ENCODE results near the gene SLC24A1.

SLC24A1 gene

DNA sequence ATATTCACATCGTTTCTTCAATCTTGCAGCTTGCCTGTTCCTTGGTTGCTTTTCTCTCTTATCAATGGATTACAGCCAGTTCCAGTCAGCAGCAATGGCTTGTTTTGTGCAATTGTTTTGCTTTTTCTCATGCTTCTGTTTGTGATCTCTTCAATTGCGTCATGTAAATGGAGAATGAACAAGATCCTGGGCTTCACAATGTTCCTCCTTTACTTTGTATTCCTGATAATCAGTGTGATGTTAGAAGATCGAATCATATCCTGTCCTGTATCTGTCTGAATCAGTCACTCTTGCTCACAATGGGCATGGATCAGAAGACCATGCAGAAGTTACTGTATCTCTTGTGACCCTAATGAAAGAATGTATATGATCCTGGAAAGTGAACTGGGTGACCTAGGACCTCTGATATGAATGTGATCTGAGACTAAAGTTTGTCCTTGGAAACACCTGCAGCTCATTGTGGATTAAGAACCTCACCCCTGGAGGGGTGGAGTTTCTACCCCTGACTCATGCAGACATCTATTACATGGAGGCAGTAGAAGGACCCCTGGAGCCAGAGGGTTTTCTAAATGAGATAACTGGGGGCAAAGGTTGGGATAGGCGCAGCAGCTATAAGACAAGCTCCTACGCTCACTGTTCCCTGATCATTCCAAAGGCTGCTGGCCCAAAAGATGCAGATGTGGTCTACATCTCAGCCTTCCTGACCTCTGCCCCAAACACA lies 32.2 kb downstream of the SLC24A1 start:
- DNase-seq, result peak; percentile 26

DNA sequence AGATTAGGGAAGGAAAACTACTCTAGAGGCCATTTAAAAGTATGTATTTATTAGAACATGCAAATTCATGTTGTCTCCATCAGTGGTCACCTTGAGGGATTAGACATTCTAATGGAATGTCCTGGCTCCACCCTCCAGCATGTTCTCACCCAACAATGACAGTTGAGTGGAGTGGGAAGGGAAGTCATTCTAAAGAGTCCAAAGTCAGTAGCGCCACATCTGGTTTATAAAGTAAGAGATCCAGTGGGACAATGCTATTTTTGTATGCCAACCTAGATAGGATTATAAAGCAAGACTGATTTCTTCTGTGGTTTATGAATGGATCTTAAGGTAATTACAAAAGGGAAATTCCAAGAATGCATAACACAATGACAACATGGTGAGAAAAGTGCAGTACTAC lies 33.3 kb downstream of the SLC24A1 start:
- DNase-seq, result peak; percentile 70

DNA sequence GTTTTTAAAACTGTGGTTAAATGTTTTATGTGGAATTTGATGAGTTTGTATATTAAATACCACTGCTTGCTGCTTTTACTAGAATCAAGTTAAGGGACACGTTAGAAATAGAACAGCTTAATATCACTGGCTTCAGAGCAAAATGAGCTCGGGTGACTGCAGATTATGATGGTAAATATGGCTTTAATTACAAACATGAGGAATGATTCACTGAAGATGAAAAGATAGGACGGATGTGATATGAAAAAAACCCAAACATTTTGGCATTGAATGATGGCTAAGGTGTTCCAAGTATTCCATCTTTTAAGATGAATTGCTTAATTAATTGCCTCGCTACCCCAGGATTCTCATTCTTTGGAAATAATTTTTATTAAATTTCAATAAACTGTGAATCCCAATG lies 33.7 kb downstream of the SLC24A1 start:
- no peak for DNase-seq

DNA sequence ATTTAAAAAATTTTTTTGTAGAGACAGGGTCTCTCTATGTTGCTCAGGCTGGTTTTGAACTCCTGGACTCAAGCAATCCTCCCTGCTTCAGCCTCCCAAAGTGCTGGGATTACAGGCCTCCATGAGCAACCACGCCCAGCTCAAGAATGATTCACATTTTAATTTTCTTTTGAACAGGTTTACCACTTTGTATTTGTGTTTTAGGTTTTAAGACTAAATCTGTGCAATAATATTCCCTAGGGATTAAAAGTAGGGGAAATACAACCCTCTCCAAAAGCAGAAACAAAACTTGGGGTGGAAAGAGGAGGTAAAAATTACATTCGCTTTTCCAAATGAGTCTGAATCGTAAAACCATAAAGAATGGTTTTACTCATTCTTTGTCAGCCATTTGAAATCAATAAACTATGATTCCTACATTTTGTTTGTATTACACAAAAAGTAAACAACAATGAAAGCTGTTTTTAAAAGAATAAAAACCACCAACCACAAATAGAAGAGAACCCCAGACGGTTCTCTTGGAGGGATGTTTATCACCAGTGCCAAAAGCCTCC lies 37.8 kb downstream of the SLC24A1 start:
- no peak for DNase-seq

DNA sequence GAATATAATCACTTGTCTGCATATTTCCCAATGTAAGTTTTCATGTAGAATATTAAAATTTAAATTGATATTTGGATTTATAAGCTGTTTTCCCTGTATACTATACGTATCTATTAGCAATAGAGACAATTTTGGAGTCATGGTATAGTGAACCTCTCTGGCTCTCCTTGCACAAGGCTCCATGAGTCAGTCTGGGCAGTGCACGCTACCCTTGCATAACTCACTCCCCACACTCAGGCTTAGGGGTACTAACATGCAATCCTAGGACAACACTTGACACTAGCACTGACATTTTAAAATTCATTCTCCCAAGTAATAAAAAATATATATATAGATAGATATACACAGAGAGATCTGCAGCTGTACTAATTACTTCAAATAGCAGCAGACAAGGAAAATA lies 39.2 kb downstream of the SLC24A1 start:
- DNase-seq, result no peak

DNA sequence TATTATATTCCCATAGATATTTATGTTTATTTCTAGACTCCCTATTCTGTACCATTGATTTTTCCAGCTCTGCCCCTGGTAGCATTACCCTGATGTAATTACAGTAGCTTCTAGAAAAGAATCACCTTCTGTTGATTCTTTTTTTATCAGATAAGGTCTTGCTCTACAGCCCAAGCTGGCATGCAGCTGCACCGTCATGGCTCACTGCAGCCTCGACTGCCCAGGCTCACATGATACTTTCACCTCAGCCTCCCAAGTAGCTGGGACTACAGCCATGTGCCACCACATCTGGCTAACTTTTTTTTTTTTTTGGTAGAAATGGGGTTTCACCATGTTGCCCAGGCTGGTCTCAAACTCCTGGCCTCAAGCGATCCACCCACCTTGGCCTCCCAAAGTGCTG lies 41.8 kb downstream of the SLC24A1 start:
- no peak for DNase-seq

DNA sequence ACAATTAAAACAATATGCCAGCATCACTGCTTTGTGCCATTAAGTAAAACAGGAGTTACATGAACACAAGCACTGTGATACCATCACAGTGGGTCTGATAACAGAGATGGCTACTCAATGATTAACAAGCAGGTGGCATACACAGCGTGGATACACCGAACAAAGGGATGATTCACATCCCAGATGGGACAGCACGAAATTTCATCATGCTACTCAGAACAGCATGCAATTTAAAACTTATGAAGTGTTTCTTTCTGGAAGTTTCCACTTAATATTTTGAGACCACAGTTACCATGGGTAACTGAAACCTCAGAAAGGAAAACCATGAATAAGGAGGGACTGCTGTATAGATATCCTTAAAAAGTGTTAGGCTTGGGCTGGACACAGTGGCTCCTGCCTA lies 44.5 kb downstream of the SLC24A1 start:
- no peak for DNase-seq

DNA sequence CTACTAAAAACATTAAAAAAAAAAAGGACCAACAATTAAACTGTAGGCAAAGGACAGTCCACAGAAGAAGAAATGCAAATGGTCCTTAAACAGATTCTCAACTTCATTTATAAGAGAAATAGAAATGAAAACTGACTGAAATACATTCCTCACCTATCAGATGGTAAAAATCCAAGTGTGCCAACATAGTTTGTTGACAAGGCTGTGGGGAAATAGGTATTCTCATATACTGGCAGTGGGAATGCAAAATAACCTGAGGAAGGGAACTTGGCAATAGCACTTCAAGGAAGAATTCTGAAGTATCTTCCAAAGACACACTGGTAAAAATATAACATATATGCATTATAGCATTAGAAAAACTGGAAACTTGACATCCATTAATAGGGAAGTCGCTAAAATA lies 53.8 kb downstream of the SLC24A1 start:
- no peak for DNase-seq

DNA sequence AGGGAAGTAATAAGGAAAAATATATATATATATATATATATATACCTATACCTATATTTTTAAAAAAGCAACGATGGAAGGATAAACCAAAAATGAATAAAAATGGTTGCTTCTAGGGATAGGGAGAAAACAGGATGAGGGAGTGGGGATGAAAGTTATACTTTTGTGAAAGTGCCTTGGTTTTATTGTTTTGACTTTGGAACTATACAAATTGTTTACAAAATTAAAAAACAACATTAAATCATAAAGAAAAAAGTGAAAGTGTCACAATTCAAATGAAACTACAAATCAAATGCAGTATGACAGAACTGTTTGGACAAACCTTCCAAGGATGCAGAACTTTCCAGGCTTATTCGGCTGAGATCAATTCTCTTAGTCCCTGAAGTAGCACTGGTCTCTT lies 54.4 kb downstream of the SLC24A1 start:
- DNase-seq, result no peak

DNA sequence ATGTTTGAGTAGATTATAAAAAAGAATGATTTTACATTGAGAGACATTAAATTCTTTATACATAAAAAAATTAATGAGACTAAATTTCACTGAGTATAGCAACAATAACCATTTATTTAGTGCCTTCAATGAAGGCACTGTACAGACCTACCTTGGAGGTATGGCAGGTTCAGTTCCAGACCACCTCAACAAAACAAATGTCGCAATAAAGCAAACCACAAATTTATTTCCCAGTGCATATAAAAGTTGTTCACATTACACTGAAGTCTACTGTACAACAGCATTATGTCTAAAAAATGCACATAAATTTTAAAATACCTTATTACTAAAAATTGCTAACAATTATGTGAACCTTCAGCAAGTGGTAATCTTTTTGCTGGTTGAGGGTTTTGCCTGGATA lies 58.8 kb downstream of the SLC24A1 start:
- DNase-seq, result no peak

DNA sequence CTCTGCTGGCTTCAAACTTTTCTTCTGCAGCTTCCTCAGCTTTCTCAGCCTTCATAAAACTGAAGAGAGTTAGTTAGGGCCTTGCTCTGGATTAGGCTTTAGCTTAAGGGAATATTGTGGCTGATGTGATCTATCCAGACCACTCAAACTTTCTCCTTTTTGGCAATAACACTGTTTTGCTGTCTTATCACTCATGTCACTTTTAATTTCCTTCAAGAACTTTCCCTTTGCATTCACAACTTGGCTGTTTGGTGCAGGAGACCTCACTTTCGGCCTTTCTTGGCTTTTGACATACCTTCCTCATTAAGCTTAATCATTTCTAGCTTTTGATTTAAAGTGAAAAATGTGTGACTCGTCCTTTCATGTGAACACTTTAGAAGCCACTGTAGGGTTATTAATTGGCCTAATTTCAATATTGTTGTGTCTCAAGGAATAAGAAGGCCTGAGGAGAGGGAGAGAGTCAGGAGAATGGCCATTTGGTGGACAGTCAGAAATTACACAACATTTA lies 60.7 kb downstream of the SLC24A1 start:
- no peak for DNase-seq

DNA sequence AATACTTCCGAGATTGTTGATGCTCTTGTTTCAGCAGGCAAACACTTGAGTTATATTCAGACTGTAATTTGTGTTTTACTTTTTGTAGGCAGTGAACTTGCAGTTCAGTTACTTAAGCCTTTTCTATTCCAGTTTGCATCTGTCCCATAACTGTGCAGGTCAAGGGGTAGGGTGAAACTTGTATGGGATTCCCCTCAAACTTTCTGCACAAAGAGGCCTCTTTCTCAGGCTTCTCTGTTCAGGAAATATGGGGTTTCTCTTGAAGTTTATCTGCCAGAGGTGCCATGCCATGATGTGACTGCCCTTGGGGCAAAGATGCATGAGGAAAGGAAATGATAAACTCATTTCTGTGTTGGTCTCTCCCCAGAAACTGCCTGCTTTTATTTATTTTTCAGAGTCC lies 66.7 kb downstream of the SLC24A1 start:
- no peak for DNase-seq

DNA sequence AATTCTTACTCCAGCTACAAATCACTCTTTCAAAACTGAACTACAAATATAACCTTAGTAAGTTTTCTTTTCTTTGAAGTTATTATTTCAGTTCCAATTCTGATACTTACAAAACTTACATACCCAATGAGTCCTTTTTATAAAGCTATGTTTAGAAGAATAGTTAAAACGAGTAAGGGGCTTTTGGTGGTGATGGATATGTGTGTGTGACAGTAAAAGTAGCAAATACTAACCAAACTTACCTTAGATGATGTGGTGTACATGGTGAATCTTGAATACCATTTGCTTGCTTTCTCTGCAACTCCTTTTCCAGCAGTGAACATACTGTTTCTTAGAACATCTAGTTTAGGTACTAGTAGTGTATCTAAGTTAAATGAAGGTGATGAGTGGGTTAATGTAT lies 68.4 kb downstream of the SLC24A1 start:
- no peak for DNase-seq

DNA sequence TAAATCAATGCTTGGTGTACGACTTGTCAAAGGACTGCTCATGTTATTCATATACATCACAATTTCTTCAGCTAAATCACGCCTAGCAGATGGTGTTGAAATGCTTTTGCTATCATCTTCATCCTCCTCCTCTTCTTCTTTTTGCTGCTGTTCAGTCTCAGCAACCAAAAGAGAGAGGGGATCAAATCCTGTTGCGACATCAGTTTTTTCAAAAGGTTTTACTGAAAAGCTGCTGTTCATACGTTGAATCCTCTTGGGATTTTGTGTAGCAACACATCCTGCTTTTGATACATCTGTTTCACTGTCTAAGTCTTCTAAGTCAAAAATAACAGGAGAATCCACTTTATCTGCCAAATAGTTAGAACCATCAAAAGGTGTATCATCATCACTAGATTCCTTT lies 69.0 kb downstream of the SLC24A1 start:
- no peak for DNase-seq

DNA sequence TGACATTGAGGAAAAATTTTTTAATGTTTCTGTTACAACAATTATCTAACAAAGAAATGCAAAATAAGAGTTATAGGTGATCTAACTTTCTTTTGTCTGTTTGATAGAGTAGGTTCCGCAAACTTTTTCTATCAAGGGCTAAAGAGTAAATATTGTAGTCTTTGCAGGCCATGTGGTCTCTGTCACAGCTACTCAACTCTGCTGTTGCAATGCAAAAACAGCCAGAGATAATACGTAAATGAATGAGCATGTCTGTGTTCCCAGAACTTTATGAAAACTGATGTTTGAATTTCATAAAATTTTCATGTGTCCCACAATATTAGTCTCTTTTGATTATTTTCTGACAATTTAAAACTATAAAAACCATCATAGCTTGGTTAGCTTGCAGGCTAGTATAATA lies 73.3 kb downstream of the SLC24A1 start:
- DNase-seq, result no peak

Data from NCI-H226 (cell line).